Mesodermal cell (in vitro differentiated cells): ENCODE data around the gene PTN.
"Not testable (repeated sequence)": the region's sequence is repeated elsewhere in the genome, so short reads cannot be mapped to it uniquely, and the experiment has no call there.

Source experiments
- H3K27ac ChIP-seq: 2 replicates; pipeline ENCODE4 v1.7.0; 2013; ENCODE audit warnings: mild to moderate bottlenecking, low read depth, low read length, moderate library complexity; ENCODE audit not compliant: severe bottlenecking
- H3K36me3 ChIP-seq: 2 replicates; pipeline ENCODE4 v1.7.1; 2013; ENCODE audit warnings: mild to moderate bottlenecking, low read length, moderate library complexity; ENCODE audit not compliant: control insufficient read depth, insufficient read depth
- H3K4me1 ChIP-seq: one replicate; pipeline ENCODE4 v1.7.1; 2013; ENCODE audit warnings: mild to moderate bottlenecking, low read length; ENCODE audit not compliant: insufficient read depth, control insufficient read depth, poor library complexity, severe bottlenecking
- H3K4me3 ChIP-seq: 2 replicates; pipeline ENCODE4 v1.7.0; 2013; ENCODE audit warnings: low read length, control low read depth, mild to moderate bottlenecking; ENCODE audit not compliant: insufficient read depth, poor library complexity, severe bottlenecking; ENCODE audit errors: extremely low read depth
- H3K9me3 ChIP-seq: 2 replicates; pipeline ENCODE4 v1.7.1; 2013; ENCODE audit warnings: mild to moderate bottlenecking, low read length, moderate library complexity; ENCODE audit not compliant: control insufficient read depth
- WGBS, 2 experiments: methylation state at CpG; one replicate each; pipeline ENCODE4 v1.1.5; 2013; ENCODE audit warnings: missing lambda C conversion rate in 2 of 2; ENCODE audit not compliant: insufficient coverage in 2 of 2; 5-methylcytosine and 5-hydroxymethylcytosine counted together

PTN gene

DNA sequence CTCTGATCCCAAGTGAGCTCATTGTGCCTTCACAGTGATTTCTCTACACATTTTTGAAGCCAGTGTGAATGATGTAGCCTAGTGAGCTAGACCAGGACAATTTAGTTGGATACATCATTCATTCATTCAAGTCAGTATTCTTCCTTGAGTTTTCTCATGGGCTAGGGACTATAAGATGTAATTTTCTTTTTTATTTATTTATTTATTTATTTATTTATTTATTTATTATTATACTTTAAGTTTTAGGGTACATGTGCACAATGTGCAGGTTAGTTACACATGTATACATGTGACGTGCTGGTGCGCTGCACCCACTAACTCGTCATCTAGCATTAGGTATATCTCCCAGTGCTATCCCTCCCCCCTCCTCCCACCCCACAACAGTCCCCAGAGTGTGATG, 104.3 kb downstream of the PTN start:
- not testable (repeated sequence) for H3K27ac ChIP-seq, H3K9me3 ChIP-seq, H3K4me1 ChIP-seq, H3K4me3 ChIP-seq, H3K36me3 ChIP-seq
- no CpG with 5 or more reads among the region's 3 CpGs for WGBS, 2 experiments

- Histone ChIP-seq H3K4me1 (no peaks in the 10 kb centered on the region), H3K4me3 (no peak overlapping the region), H3K36me3 (no peaks in the 10 kb centered on the region), H3K9me3 (no peaks in the 10 kb centered on the region), H3K27ac (no peak overlapping the region)
- 100% methylated on average over 1 of the region's 1 CpG for WGBS, 2 experiments
Observed at GRCh38 chr7:137235434-137235833, 108.1 kb downstream of the PTN start.

DNA sequence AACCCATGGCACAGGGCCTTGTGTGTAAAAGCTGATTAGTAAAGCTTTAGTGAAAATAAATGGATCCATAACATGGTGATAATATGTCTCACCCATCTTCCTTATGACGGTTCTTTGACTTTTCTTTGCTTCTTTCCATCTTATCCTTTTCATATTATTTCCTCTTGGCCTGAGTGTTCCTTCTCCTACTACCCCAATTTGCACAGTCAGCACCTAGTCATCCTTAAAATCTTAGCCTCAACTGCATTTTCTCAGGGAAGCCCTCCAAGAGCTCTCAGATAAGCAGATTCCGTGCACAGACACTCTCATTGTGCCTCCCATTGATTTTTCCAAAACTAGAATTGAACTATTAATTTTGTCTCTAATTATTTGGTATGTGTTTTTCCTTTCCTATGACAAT, 112.4 kb downstream of the PTN start:
- Histone ChIP-seq H3K4me1 (no peaks in the 10 kb centered on the region), H3K4me3 (no peak overlapping the region), H3K27ac (no peak overlapping the region), H3K9me3 (no peaks in the 10 kb centered on the region), H3K36me3 (no peaks in the 10 kb centered on the region)
- WGBS, 2 experiments = 83 to 100% methylated on average over 1 of the region's 2 CpGs

- Histone ChIP-seq H3K27ac (no peak overlapping the region), H3K36me3 (no peaks in the 10 kb centered on the region), H3K4me3 (no peak overlapping the region), H3K9me3 (no peaks in the 10 kb centered on the region), H3K4me1 (no peaks in the 10 kb centered on the region)
- no CpG with 5 or more reads among the region's 3 CpGs for WGBS, 2 experiments
Observed at GRCh38 chr7:137221467-137221866, 122.1 kb downstream of the PTN start.

DNA sequence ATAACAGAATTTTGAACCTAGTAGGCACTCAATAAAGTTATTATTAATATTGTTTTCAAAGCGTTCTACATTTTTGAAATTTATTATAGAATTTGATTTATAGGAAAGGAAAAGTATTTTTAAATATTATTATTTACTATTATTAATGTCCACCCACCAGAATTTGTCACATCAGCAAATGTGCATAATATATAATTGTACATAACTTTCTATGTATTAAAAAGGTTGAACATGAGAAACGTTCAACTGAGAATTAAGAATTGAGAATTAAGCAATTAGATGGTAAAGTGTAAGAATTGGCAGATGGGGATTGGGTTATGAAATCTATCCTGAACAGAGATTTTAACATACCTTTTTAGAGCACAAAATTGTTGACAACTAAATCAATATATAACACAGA, 129.8 kb downstream of the PTN start:
- H3K4me1 ChIP-seq = no peaks in the 10 kb centered on the region
- H3K36me3 ChIP-seq = no peaks in the 10 kb centered on the region
- WGBS, 2 experiments = no CpG with 5 or more reads among the region's 2 CpGs
- no peak overlapping the region for H3K4me3 ChIP-seq
- peaks cover 4% of the 10 kb centered on the region for H3K9me3 ChIP-seq
- no peak overlapping the region for H3K27ac ChIP-seq

DNA sequence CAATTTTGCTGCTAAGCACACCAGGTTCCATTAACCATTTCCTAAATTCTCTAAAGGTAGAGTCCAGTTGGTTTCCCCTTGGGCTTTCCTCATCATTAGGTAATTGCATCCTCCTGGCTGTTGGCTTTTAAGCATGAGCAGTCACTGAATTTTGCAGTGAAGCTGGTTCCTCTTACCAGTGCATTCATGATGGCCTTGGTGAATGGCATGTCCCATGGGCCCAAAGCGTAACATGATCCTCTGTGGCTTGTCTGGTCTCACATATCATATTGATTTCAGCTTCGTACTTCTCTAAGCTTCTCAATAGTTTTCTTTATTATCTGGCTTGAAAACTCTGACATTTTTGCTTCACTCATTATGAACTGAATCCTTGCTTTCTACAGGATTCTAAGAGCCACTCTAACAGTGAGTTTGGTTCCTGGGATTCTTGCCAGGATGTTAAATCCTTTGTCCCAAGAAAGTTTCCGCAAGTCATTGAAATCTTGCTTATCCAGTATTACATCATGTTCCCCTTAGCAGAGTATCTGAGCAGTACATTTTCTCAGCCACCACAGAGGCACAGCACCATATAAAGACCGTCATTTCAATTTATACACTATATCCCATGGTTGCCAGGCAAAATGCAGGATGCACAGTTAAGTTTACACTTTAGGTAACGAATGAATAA, 134.2 kb downstream of the PTN start:
- WGBS, 2 experiments = 78 to 100% methylated on average over 3 of the region's 5 CpGs
- no peak overlapping the region for H3K4me3 ChIP-seq
- peaks cover 4% of the 10 kb centered on the region for H3K9me3 ChIP-seq
- no peaks in the 10 kb centered on the region for H3K36me3 ChIP-seq
- no peaks in the 10 kb centered on the region for H3K4me1 ChIP-seq
- H3K27ac ChIP-seq = no peak overlapping the region

DNA sequence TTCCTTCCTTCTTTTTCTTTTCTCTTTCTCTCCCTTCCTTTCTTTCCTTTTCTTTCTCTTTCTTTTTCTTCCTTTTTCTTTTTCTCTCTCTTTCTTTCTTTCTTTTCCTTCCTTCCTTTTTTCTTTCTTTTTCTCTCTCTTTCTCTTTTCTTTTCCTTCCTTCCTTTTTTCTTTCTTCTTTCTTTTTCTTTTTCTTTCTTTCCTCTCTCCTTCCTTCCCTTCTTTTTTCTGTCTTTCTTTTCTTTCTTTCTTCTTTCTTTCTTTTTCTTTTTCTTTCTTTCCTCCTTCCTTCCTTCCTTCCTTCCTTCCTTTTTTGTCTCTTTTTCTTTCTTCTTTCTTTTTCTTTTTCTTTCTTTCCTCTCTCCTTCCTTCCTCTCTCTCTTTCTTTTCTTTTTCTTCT, 136.8 kb downstream of the PTN start:
- no peaks in the 10 kb centered on the region for H3K9me3 ChIP-seq
- no peaks in the 10 kb centered on the region for H3K36me3 ChIP-seq
- no peaks in the 10 kb centered on the region for H3K4me1 ChIP-seq

GRCh38 chr7:137204246-137204645, 139.3 kb downstream of the PTN start:
- no peak overlapping the region for H3K27ac ChIP-seq
- H3K4me3 ChIP-seq = no peak overlapping the region
- H3K9me3 ChIP-seq = no peaks in the 10 kb centered on the region
- H3K36me3 ChIP-seq = no peaks in the 10 kb centered on the region
- no peaks in the 10 kb centered on the region for H3K4me1 ChIP-seq
- WGBS, 2 experiments = 82 to 90% methylated on average over 2 of the region's 4 CpGs

More for the DNA sequence above, 136.8 kb downstream of the PTN start:
- Histone ChIP-seq H3K27ac (no peak overlapping the region), H3K4me3 (no peak overlapping the region)

DNA sequence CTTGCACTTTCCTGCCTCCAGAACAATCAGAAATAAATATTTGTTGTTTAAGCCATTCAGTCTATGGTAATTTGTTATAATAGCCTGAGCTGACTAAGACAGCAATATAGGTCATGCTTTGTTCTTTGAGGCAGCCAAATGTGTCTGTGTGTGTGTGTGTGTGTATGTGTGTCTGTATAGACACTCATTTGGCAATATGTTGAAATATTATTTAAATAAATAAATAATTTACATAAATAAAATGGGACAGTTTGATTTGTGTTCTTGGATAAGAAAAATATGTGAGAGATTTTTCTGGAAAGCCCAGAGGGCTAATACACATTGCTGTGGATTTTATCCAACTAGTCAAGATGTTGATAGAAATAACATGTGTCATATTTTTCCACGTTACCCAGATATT, 140.2 kb downstream of the PTN start:
- no peak overlapping the region for H3K4me3 ChIP-seq
- H3K36me3 ChIP-seq = no peaks in the 10 kb centered on the region
- no peaks in the 10 kb centered on the region for H3K9me3 ChIP-seq
- H3K27ac ChIP-seq = no peak overlapping the region
- no CpG with 5 or more reads among the region's 1 CpG for WGBS, 2 experiments
- H3K4me1 ChIP-seq = no peaks in the 10 kb centered on the region

DNA sequence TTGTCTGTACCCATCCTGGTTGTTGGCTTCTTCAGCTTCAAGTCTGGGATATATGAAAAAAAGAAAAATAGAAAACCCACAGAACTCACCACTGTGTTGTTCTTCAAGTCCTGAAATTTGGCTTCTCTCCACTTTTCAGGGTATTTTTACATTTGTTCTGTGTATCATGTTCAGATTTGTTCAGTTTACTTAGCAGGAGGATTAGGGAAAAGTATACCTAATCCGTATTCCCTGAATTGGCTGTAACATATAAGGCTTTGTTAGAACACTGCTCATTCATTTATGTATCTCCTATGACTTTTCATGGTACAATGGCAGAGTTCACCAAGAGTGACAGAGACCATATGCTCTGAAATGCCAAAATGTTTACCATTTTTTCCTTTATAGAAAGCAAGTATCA, 146.9 kb downstream of the PTN start:
- Histone ChIP-seq H3K4me3 (no peak overlapping the region), H3K36me3 (no peaks in the 10 kb centered on the region), H3K27ac (no peak overlapping the region), H3K4me1 (no peaks in the 10 kb centered on the region), H3K9me3 (no peaks in the 10 kb centered on the region)
- WGBS, 2 experiments = 86% methylated on average over 1 of the region's 1 CpG; no CpG with 5 or more reads in 1 of the 2 experiments

DNA sequence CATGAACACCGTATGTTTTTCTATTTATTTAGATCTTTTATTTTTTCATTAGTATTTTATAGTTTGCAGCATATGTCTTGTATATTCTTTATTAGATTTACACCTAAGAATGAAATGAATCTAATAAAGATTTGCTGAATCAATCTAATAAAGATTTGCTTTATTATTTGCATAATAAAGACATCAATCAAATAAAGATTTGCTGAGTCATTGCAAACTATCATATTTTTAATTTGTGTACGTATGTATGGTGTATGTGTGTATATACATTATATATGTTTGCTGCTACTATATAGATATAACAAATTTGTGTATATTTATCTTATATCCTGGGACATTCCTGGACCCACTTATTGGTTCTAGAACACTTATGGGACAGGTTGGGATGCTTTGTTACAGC, 147.5 kb downstream of the PTN start:
- no CpG with 5 or more reads among the region's 2 CpGs for WGBS, 2 experiments

More for the DNA sequence above, 147.5 kb downstream of the PTN start:
- Histone ChIP-seq H3K9me3 (no peaks in the 10 kb centered on the region), H3K4me3 (no peak overlapping the region), H3K4me1 (no peaks in the 10 kb centered on the region), H3K36me3 (no peaks in the 10 kb centered on the region), H3K27ac (no peak overlapping the region)
